GM06990 (cell line): Measurements from ENCODE around the gene GPR21.

ENCODE experiments used
- DNase-seq: peaks from one replicate; pipeline ENCODE4 v3.0.0-alpha.2; 2011; ENCODE audit not compliant: insufficient read length; ENCODE audit errors: extremely low read depth
- H3K27me3 ChIP-seq: replicated peaks from 2 replicates; pipeline ENCODE4 v1.6.0; 2011; ENCODE audit warnings: low read length; ENCODE audit not compliant: control insufficient read depth, insufficient read depth
- H3K36me3 ChIP-seq: 2 replicates; pipeline ENCODE4 v1.5.1; 2011; ENCODE audit warnings: low read length; ENCODE audit not compliant: control insufficient read depth, insufficient read depth
- H3K4me3 ChIP-seq: replicated peaks from 2 replicates; pipeline ENCODE4 v1.5.1; 2011; ENCODE audit warnings: low read depth, mild to moderate bottlenecking, control low read depth, low read length
- TF ChIP-seq, protein P1 (sequence below): IDR thresholded peaks from 2 replicates; pipeline ENCODE4 v1.5.1; 2011; ENCODE audit warnings: low read length, control low read depth, mild to moderate bottlenecking, inconsistent platforms; ENCODE audit not compliant: insufficient read depth, poor library complexity, severe bottlenecking

Gene GPR21

DNA sequence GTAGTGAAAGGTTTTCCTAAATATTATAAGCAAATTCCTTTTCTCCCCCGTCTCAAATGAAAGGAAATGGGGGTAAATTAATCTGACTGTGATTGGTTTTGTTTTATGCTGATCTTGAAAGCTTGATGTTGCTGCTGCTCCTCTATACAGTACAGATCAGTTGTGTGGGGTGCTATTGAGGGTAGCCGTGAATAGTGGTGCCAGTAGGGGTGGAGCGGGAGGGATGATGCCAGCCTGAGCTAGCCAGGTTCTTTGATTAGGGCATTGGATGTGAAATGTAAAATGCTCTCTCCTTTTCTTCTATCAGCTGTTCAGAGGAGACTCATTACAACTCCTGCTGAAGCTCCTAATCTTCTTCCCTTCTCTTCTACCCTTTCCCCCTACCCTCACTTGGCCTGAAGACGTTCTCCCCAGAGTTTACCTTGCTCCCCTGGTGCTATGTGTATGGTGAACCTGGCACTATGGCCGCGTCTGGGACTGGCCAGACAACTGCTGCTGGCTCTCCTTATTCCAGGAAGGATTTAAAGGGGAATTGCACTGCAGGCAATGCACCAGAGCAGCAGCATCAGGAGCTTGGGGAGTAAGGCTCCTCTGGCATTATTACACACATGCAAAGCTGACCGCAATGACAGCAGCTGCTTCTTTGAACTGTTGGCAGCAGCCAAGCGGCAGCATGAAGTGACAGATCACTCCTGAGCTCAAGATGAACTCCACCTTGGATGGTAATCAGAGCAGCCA is 566 bp downstream of the GPR21 start:
- no peak overlapping the region for H3K4me3 ChIP-seq
- DNase-seq: no peak
- no peaks in the 10 kb centered on the region for H3K27me3 ChIP-seq
- H3K36me3 ChIP-seq: peaks cover 4% of the 10 kb centered on the region
- TF ChIP-seq, protein P1, sequence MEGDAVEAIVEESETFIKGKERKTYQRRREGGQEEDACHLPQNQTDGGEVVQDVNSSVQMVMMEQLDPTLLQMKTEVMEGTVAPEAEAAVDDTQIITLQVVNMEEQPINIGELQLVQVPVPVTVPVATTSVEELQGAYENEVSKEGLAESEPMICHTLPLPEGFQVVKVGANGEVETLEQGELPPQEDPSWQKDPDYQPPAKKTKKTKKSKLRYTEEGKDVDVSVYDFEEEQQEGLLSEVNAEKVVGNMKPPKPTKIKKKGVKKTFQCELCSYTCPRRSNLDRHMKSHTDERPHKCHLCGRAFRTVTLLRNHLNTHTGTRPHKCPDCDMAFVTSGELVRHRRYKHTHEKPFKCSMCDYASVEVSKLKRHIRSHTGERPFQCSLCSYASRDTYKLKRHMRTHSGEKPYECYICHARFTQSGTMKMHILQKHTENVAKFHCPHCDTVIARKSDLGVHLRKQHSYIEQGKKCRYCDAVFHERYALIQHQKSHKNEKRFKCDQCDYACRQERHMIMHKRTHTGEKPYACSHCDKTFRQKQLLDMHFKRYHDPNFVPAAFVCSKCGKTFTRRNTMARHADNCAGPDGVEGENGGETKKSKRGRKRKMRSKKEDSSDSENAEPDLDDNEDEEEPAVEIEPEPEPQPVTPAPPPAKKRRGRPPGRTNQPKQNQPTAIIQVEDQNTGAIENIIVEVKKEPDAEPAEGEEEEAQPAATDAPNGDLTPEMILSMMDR: no peak

DNA sequence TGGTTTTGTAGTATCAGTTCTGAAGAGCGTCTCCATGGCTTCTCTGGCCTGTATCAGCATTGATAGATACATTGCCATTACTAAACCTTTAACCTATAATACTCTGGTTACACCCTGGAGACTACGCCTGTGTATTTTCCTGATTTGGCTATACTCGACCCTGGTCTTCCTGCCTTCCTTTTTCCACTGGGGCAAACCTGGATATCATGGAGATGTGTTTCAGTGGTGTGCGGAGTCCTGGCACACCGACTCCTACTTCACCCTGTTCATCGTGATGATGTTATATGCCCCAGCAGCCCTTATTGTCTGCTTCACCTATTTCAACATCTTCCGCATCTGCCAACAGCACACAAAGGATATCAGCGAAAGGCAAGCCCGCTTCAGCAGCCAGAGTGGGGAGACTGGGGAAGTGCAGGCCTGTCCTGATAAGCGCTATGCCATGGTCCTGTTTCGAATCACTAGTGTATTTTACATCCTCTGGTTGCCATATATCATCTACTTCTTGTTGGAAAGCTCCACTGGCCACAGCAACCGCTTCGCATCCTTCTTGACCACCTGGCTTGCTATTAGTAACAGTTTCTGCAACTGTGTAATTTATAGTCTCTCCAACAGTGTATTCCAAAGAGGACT is 1.5 kb downstream of the GPR21 start:
- H3K36me3 ChIP-seq: peaks cover 2% of the 10 kb centered on the region
- no peaks in the 10 kb centered on the region for H3K27me3 ChIP-seq
- no peak for DNase-seq
- TF ChIP-seq, protein P1: no peak
- no peak overlapping the region for H3K4me3 ChIP-seq

DNA sequence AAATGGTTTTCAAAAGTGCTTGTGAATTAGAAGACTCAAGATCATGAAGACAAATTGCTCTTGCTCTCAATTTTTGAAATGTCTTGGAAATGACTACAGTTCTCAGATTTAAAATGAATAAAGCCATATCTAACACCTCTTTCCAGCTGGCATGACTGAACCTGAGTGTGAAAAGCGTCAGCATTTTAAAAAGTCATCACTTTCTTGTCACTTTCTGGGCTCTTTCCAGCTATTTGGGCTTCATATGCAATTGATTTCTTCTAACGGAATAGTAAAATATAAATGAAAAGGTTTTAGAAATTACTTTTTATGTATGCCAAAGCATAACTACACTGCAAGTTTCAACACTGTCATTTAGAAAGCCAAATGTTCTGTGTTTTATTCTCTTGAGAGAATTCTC is 2.3 kb downstream of the GPR21 start:
- H3K4me3 ChIP-seq: no peak overlapping the region
- no peak for DNase-seq
- no peaks in the 10 kb centered on the region for H3K27me3 ChIP-seq
- peaks cover 2% of the 10 kb centered on the region for H3K36me3 ChIP-seq
- TF ChIP-seq, protein P1: no peak

DNA sequence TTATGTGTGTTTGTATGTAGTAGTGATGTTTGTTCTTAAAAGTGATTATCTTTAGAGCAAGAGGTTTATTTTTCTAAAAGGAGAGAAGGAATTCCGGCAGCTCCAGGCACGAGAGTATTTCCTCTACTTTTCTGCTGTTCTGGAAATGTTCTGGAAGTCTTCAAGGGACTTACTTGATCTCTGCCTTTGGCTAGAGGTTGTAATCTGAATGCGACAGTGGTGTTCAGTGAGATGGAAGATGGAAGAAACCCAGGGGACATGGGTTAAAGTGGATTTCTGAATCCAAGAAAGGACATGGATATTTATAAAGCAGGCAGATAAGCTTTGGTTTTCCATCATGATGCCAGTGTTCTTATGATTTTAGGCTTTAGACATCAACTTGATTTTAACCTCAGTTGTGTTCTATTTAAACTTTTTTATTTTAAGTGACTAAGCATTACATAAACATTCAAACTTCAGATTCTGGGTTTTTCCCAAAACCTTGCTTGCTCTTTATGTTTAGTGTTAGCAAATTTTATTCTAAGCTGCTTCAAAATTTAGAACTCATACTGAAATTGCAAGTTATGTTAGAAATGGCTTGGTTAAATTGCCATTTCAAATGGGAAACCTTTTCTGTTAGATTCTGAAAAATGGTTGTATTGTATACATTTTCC is 3.6 kb downstream of the GPR21 start:
- Histone ChIP-seq H3K4me3 (no peak overlapping the region), H3K36me3 (peaks cover 2% of the 10 kb centered on the region), H3K27me3 (no peaks in the 10 kb centered on the region)
- DNase-seq: no peak
- TF ChIP-seq, protein P1: no peak

DNA sequence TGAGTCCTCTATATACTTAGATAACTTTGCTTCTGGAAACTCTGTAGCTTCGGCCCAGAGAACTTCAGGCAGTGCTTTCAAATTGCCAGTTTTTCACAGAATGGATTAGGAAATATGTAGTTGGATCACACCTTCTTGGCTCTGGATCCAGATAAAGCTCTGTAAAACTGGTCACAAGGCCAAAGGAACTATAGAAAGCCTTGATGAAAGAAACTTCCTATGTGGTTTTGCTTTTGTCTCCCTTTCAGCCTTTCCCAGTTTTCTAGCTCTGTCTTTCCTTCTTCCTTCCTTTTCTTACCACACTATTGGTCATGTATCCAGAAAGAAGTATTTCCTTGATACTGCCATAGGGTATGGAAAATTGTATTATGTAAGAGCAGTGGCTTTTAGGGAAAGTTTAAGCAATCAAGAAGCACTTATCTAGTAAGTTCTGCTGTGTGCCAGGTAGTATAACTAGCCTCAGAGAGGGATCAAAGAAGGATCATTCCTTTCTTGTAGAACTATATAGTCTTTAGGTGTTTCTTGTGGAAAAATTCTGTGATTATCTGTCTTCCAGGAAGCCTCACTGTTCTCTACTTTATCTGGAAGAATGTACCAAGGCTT is 6.3 kb downstream of the GPR21 start:
- TF ChIP-seq, protein P1: no peak
- no peak for DNase-seq
- no peak overlapping the region for H3K4me3 ChIP-seq
- H3K36me3 ChIP-seq: no peaks in the 10 kb centered on the region; the same call in none of the 2 replicates
- no peaks in the 10 kb centered on the region for H3K27me3 ChIP-seq
